Measurements from ENCODE around the gene PARD3B. TPM values are rescaled to one million over a fixed set of nuclear protein-coding genes. Genes with fewer than 3 reads are reported as not detected.

The PARD3B gene
- total RNA-seq, 2 donors from 2014 or later = 0.52 TPM; not detected in 1

- Mint-ChIP-seq H3K27ac (no peak overlapping the region), H3K36me3 (no peaks in the 10 kb centered on the region), H3K27me3 (no peaks in the 10 kb centered on the region), H3K9me3 (no peaks in the 10 kb centered on the region), H3K4me1 (ENCODE audit: low read depth in 2 of 2) (no peaks in the 10 kb centered on the region), H3K4me3 (no peak overlapping the region)
- DNase-seq (ENCODE audit: low spot score) = no peak
- ATAC-seq = no peak
Observed at GRCh38 chr2:204862809-204863208, 317.5 kb downstream of the PARD3B start.

DNA sequence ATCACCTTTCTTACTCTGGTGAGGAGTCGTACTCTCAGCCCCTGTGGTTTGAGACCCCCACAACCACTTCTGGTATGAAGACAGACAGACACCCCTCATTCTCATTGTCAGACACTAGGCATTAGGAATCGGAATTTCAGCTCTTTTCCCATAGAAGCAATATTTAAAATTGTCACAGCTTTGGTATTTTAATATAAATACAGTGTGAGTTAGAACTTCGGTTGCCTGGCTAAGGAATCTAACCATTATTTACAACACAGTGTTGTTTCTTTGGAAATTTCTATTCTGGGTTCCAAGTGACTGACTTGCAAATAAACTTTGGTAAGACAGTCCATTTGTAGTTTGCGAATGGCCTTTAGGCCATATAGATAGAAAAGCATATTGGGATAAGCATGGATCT lies 318.1 kb downstream of the PARD3B start:
- no peaks in the 10 kb centered on the region for H3K4me1 Mint-ChIP-seq (ENCODE audit: low read depth in 2 of 2)
- no peaks in the 10 kb centered on the region for H3K36me3 Mint-ChIP-seq
- DNase-seq (ENCODE audit: low spot score) = no peak
- H3K27me3 Mint-ChIP-seq = no peaks in the 10 kb centered on the region
- H3K27ac Mint-ChIP-seq = no peak overlapping the region
- ATAC-seq = no peak
- H3K9me3 Mint-ChIP-seq = no peaks in the 10 kb centered on the region
- H3K4me3 Mint-ChIP-seq = no peak overlapping the region

DNA sequence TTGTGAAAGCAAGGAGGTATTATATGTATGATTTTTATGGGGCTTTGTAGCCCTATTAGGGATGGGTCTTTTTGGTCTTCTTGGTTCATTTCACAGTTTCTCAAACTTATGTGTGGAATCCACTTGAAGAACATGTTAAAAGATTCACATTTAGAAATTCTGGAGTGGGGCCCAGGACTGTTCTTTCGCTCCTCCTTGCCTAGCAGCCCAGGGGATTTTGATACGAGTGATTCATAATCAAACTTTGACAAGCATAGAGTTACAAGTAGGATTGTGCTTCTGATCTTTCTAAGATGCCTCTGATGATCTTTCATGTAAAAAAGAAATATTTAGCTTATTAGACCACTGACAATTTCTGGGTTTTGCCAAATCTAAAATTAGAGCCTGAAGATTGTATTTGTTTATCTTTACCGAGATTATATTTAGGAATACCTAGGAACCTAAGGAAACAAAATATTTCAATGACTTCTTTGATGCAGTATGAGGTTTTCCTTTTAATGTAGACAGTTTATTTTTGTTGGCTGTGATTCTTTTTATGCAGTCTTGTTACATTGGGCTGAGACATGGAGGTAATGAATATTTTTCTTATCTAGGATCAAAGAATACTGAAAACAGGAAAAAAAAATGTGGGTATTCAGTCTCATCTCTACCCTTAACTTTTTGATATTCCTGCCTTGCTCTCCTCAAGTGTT lies 324.0 kb downstream of the PARD3B start:
- Mint-ChIP-seq H3K4me1 (ENCODE audit: low read depth in 2 of 2) (peaks cover 0 to 3% of the 10 kb centered on the region in 2 donors), H3K27ac (no peak overlapping the region), H3K27me3 (peaks cover 0 to 2% of the 10 kb centered on the region in 2 donors), H3K4me3 (no peak overlapping the region), H3K36me3 (no peaks in the 10 kb centered on the region), H3K9me3 (no peaks in the 10 kb centered on the region)
- no peak for DNase-seq (ENCODE audit: low spot score)
- no peak for ATAC-seq

DNA sequence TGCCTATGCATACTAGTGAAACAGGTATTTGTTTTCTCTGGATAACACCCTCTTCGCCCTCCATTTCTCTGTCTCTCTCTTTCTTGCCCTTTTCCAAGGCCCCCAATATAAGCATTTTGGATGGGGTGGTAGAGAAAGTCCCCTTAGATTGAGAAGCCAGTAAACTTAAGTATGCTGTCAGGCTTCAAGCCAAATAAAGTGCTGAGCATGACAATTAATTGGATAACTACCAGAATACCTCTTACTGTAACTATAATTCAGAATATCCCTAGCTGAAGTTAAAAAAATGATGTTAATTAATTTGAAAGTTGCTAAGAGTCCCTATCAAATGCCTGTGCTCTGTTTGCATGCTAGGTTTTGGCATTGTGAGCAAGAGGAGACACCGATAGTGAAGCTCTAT lies 324.8 kb downstream of the PARD3B start:
- H3K36me3 Mint-ChIP-seq = no peaks in the 10 kb centered on the region
- no peak for ATAC-seq
- no peaks in the 10 kb centered on the region for H3K9me3 Mint-ChIP-seq
- no peak for DNase-seq (ENCODE audit: low spot score)
- H3K27me3 Mint-ChIP-seq = peaks cover 0 to 2% of the 10 kb centered on the region in 2 donors
- no peak overlapping the region for H3K4me3 Mint-ChIP-seq
- H3K27ac Mint-ChIP-seq = no peak overlapping the region
- H3K4me1 Mint-ChIP-seq (ENCODE audit: low read depth in 2 of 2) = peaks cover 0 to 3% of the 10 kb centered on the region in 2 donors

- ATAC-seq (no peak), DNase-seq (ENCODE audit: low spot score) (no peak)
- peaks cover 0 to 2% of the 10 kb centered on the region in 2 donors for H3K27me3 Mint-ChIP-seq
- peaks cover 0 to 3% of the 10 kb centered on the region in 2 donors for H3K4me1 Mint-ChIP-seq (ENCODE audit: low read depth in 2 of 2)
- no peak overlapping the region for H3K4me3 Mint-ChIP-seq
- peak overlapping the region in 1 of 2 donors; percentile 26 for H3K27ac Mint-ChIP-seq
- H3K36me3 Mint-ChIP-seq = no peaks in the 10 kb centered on the region
- H3K9me3 Mint-ChIP-seq = no peaks in the 10 kb centered on the region
Observed at GRCh38 chr2:204871231-204871953, 326.1 kb downstream of the PARD3B start.

DNA sequence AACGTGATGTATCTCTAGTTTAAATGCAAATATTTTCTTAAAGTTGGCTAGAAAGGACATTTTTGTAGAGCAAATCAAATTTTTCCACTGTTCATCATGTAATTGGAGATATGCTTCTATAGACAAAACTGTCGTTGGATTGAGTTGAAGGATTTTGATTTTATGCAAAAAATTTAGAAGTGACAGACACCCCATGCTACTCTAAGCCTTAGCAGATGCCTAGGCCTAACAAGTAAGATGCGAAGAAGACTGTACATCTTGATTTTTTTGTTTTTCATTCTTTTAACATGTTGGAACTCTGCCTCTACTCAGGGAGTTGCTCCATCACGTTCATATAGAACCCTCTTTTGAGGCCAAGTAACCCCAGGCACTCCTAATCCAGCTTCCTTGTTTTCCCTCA lies 331.0 kb downstream of the PARD3B start:
- no peaks in the 10 kb centered on the region for H3K9me3 Mint-ChIP-seq
- ATAC-seq = no peak
- H3K4me3 Mint-ChIP-seq = no peak overlapping the region
- no peak for DNase-seq (ENCODE audit: low spot score)
- H3K36me3 Mint-ChIP-seq = no peaks in the 10 kb centered on the region
- no peak overlapping the region for H3K27ac Mint-ChIP-seq
- H3K27me3 Mint-ChIP-seq = no peaks in the 10 kb centered on the region
- peaks cover 0 to 3% of the 10 kb centered on the region in 2 donors for H3K4me1 Mint-ChIP-seq (ENCODE audit: low read depth in 2 of 2)

GRCh38 chr2:204877691-204878090 lies 332.4 kb downstream of the PARD3B start:
- Mint-ChIP-seq H3K9me3 (no peaks in the 10 kb centered on the region), H3K36me3 (no peaks in the 10 kb centered on the region), H3K27ac (no peak overlapping the region), H3K4me3 (no peak overlapping the region), H3K27me3 (no peaks in the 10 kb centered on the region), H3K4me1 (ENCODE audit: low read depth in 2 of 2) (peaks cover 5 to 6% of the 10 kb centered on the region in 2 donors)
- ATAC-seq (no peak), DNase-seq (ENCODE audit: low spot score) (no peak)

DNA sequence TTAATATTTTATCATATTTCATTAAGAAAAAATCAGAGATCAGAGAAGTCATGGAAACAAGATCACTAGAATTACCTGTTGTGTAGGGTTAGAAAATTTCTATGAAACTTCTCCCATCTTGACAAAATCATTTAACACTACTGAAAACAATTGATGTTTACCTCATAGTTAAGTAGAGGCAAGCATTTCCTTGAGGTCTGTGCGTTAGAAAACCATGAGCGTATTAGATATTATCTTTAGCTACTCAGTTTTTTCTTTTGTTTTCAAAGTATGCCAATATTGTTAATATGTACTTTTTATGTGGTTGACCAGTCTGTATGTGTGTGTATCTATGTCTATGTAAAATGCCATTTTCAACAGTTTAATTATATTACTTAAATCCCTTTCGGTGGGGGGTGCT lies 335.7 kb downstream of the PARD3B start:
- Mint-ChIP-seq H3K36me3 (no peaks in the 10 kb centered on the region), H3K27me3 (no peaks in the 10 kb centered on the region), H3K4me1 (ENCODE audit: low read depth in 2 of 2) (peaks cover 5 to 6% of the 10 kb centered on the region in 2 donors), H3K4me3 (no peak overlapping the region), H3K9me3 (no peaks in the 10 kb centered on the region), H3K27ac (no peak overlapping the region)
- ATAC-seq (no peak), DNase-seq (ENCODE audit: low spot score) (no peak)

DNA sequence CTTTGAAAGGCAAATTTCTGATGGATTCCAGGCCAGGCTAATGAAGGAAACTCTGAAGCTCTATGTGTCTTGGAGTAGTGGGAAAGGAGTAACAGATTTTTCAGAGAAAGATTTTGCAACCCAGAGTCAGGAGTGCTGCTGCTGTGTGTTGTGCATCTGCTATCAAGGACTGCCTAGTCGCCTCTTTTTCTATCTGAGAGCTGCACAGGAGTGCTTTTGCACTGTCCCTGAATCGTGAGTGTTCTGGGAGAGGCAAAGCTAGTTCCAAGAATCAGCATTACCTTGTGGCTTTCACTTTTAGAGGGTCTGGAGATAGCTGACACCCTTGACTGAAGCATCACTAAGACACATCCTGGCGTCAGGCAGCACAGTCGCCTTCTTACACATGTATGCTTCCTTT lies 336.4 kb downstream of the PARD3B start:
- Mint-ChIP-seq H3K36me3 (no peaks in the 10 kb centered on the region), H3K4me1 (ENCODE audit: low read depth in 2 of 2) (peaks cover 5 to 6% of the 10 kb centered on the region in 2 donors), H3K4me3 (no peak overlapping the region), H3K27me3 (no peaks in the 10 kb centered on the region), H3K9me3 (no peaks in the 10 kb centered on the region), H3K27ac (peak overlapping the region in 1 of 2 donors; percentile 23)
- ATAC-seq (peak; percentile 53 to 68), DNase-seq (ENCODE audit: low spot score) (no peak)

- DNase-seq (ENCODE audit: low spot score) = no peak
Observed at GRCh38 chr2:204885747-204886146, 340.5 kb downstream of the PARD3B start.

GRCh38 chr2:204886713-204887112 lies 341.4 kb downstream of the PARD3B start:
- H3K9me3 Mint-ChIP-seq = peaks cover 3% of the 10 kb centered on the region
- H3K4me3 Mint-ChIP-seq = no peak overlapping the region
- peaks cover 1 to 3% of the 10 kb centered on the region in 2 donors for H3K4me1 Mint-ChIP-seq (ENCODE audit: low read depth in 2 of 2)
- no peak overlapping the region for H3K27ac Mint-ChIP-seq
- DNase-seq (ENCODE audit: low spot score) (no peak), ATAC-seq (no peak)
- H3K27me3 Mint-ChIP-seq = no peaks in the 10 kb centered on the region
- H3K36me3 Mint-ChIP-seq = no peaks in the 10 kb centered on the region

More at GRCh38 chr2:204885747-204886146, 340.5 kb downstream of the PARD3B start:
- Mint-ChIP-seq H3K4me1 (ENCODE audit: low read depth in 2 of 2) (peaks cover 5 to 6% of the 10 kb centered on the region in 2 donors), H3K27ac (no peak overlapping the region), H3K4me3 (no peak overlapping the region), H3K27me3 (no peaks in the 10 kb centered on the region), H3K36me3 (no peaks in the 10 kb centered on the region), H3K9me3 (peaks cover 3% of the 10 kb centered on the region)
- ATAC-seq = no peak

GRCh38 chr2:204888222-204888621 lies 342.9 kb downstream of the PARD3B start:
- H3K27ac Mint-ChIP-seq = no peak overlapping the region

GRCh38 chr2:204890680-204891079 lies 345.4 kb downstream of the PARD3B start:
- ATAC-seq (no peak), DNase-seq (ENCODE audit: low spot score) (no peak)
- no peak overlapping the region for H3K4me3 Mint-ChIP-seq
- H3K36me3 Mint-ChIP-seq = no peaks in the 10 kb centered on the region
- peaks cover 3% of the 10 kb centered on the region for H3K9me3 Mint-ChIP-seq
- H3K27ac Mint-ChIP-seq = no peak overlapping the region
- no peaks in the 10 kb centered on the region for H3K27me3 Mint-ChIP-seq
- no peaks in the 10 kb centered on the region for H3K4me1 Mint-ChIP-seq (ENCODE audit: low read depth in 2 of 2)

More at GRCh38 chr2:204888222-204888621, 342.9 kb downstream of the PARD3B start:
- no peak for ATAC-seq
- H3K4me1 Mint-ChIP-seq (ENCODE audit: low read depth in 2 of 2) = no peaks in the 10 kb centered on the region
- DNase-seq (ENCODE audit: low spot score) = no peak
- no peak overlapping the region for H3K4me3 Mint-ChIP-seq
- H3K9me3 Mint-ChIP-seq = peaks cover 3% of the 10 kb centered on the region
- no peaks in the 10 kb centered on the region for H3K27me3 Mint-ChIP-seq
- no peaks in the 10 kb centered on the region for H3K36me3 Mint-ChIP-seq

DNA sequence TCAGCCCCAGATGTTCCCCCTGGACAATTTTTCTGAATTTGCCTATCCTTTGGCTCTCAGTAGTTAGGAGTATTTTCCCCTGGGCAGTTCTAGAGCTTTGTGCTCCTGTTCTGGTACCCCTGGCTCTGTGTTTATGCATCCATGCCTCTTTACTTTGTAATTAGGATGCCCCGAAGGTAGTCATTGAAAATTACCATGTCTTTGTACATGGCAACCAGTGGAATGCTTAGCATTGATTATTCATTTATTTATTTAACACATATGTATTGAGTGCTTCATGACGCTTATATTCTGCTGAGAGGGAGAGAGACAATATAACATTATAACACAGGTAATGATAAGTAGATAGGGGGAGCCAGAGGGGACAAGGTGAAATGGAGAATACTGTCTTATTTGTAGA lies 346.5 kb downstream of the PARD3B start:
- no peaks in the 10 kb centered on the region for H3K27me3 Mint-ChIP-seq
- no peak overlapping the region for H3K27ac Mint-ChIP-seq
- no peaks in the 10 kb centered on the region for H3K4me1 Mint-ChIP-seq (ENCODE audit: low read depth in 2 of 2)
- H3K4me3 Mint-ChIP-seq = no peak overlapping the region
- DNase-seq (ENCODE audit: low spot score) = no peak
- no peak for ATAC-seq
- peaks cover 3% of the 10 kb centered on the region for H3K9me3 Mint-ChIP-seq
- no peaks in the 10 kb centered on the region for H3K36me3 Mint-ChIP-seq

All from natural killer cell treated with Interleukin-12 subunit alpha and Interleukin-12 subunit beta and Interleukin-15 and Interleukin-18, amount 100 ng/mL, for 72 hours (primary cell).